ENCODE data around the gene TRABD2B.

TRABD2B gene

GRCh38 chr1:47791879-47792608, 205.1 kb downstream of the TRABD2B start:
- Histone ChIP-seq H3K4me1 (ENCODE audit: control insufficient read depth in 2 of 2, insufficient read depth in 1 of 2, low read depth in 1 of 2, low read length in 2 of 2) (no peaks in the 10 kb centered on the region), H2BK5ac (ENCODE audit: low read length) (no peak overlapping the region), H2BK12ac (ENCODE audit: low read length) (no peak overlapping the region), H3K14ac (ENCODE audit: low read length) (peak overlapping the region; percentile 32), H3K36me3 (replicated peaks in 1 of 2; ENCODE audit: control insufficient read depth in 2 of 2, insufficient read depth in 2 of 2, low read length in 2 of 2) (no peaks in the 10 kb centered on the region), H3K23ac (ENCODE audit: low read depth, low read length, poor library complexity) (peak overlapping the region; percentile 8), H3K4ac (ENCODE audit: low read length) (no peak overlapping the region), H4K8ac (ENCODE audit: low read depth, low read length) (no peak overlapping the region), H2AFZ (ENCODE audit: low read length) (no peak overlapping the region), H2BK15ac (ENCODE audit: low read length) (no peak overlapping the region), H4K91ac (ENCODE audit: low read depth, low read length, poor library complexity) (no peak overlapping the region), H2AK5ac (ENCODE audit: low read depth, low read length) (peak overlapping the region; percentile 17), H3K79me1 (ENCODE audit: low read depth, low read length) (no peaks in the 10 kb centered on the region), H3K18ac (ENCODE audit: low read length) (peak overlapping the region; percentile 11), H3K27me3 (ENCODE audit: control insufficient read depth in 3 of 3, insufficient read depth in 3 of 3, low read depth in 1 of 3, low read length in 3 of 3) (no peaks in the 10 kb centered on the region), H3K9ac (ENCODE audit: low read depth, low read length, poor library complexity) (no peak overlapping the region), H3K9me3 (replicated peaks in 1 of 2; ENCODE audit: control insufficient read depth in 2 of 2, insufficient read depth in 1 of 2, low read depth in 1 of 2, low read length in 2 of 2) (no peaks in the 10 kb centered on the region), H3K4me3 (ENCODE audit: low read length in 2 of 2) (no peak overlapping the region), H2BK120ac (ENCODE audit: low read depth, low read length) (no peak overlapping the region), H3K27ac (replicated peaks; ENCODE audit: low read length) (no peak overlapping the region), H3K4me2 (ENCODE audit: insufficient read depth, low read length, poor library complexity, severe bottlenecking) (no peak overlapping the region)
- WGBS, 2 donors (ENCODE audit: extremely low coverage in 2 of 2, insufficient read length in 2 of 2, insufficient replicate concordance in 1 of 2) = no CpG with 5 or more reads among the region's 7 CpGs
- no peak for DNase-seq (ENCODE audit: low spot score)

- H3K4me2 ChIP-seq (ENCODE audit: insufficient read depth, low read length, poor library complexity, severe bottlenecking) = no peak overlapping the region
- H2AK5ac ChIP-seq (ENCODE audit: low read depth, low read length) = no peak overlapping the region
- no peaks in the 10 kb centered on the region for H3K4me1 ChIP-seq (ENCODE audit: control insufficient read depth in 2 of 2, insufficient read depth in 1 of 2, low read depth in 1 of 2, low read length in 2 of 2)
- H3K9ac ChIP-seq (ENCODE audit: low read depth, low read length, poor library complexity) = no peak overlapping the region
- no peak overlapping the region for H3K23ac ChIP-seq (ENCODE audit: low read depth, low read length, poor library complexity)
- DNase-seq (ENCODE audit: low spot score) = no peak
- no peaks in the 10 kb centered on the region for H3K27me3 ChIP-seq (ENCODE audit: control insufficient read depth in 3 of 3, insufficient read depth in 3 of 3, low read depth in 1 of 3, low read length in 3 of 3)
- no peak overlapping the region for H3K4ac ChIP-seq (ENCODE audit: low read length)
- H2BK120ac ChIP-seq (ENCODE audit: low read depth, low read length) = no peak overlapping the region
- no peak overlapping the region for H2BK12ac ChIP-seq (ENCODE audit: low read length)
- no peak overlapping the region for H3K27ac ChIP-seq (replicated peaks; ENCODE audit: low read length)
- H2BK15ac ChIP-seq (ENCODE audit: low read length) = no peak overlapping the region
- no peak overlapping the region for H3K18ac ChIP-seq (ENCODE audit: low read length)
- H2AFZ ChIP-seq (ENCODE audit: low read length) = no peak overlapping the region
- H3K14ac ChIP-seq (ENCODE audit: low read length) = no peak overlapping the region
- no peaks in the 10 kb centered on the region for H3K36me3 ChIP-seq (replicated peaks in 1 of 2; ENCODE audit: control insufficient read depth in 2 of 2, insufficient read depth in 2 of 2, low read length in 2 of 2)
- no peak overlapping the region for H4K91ac ChIP-seq (ENCODE audit: low read depth, low read length, poor library complexity)
- no peak overlapping the region for H2BK5ac ChIP-seq (ENCODE audit: low read length)
- no CpG with 5 or more reads among the region's 4 CpGs for whole genome bisulfite sequencing, 2 donors (ENCODE audit: extremely low coverage in 2 of 2, insufficient read length in 2 of 2, insufficient replicate concordance in 1 of 2)
- H4K8ac ChIP-seq (ENCODE audit: low read depth, low read length) = no peak overlapping the region
- no peak overlapping the region for H3K4me3 ChIP-seq (ENCODE audit: low read length in 2 of 2)
- H3K9me3 ChIP-seq (replicated peaks in 1 of 2; ENCODE audit: control insufficient read depth in 2 of 2, insufficient read depth in 1 of 2, low read depth in 1 of 2, low read length in 2 of 2) = no peaks in the 10 kb centered on the region
- H3K79me1 ChIP-seq (ENCODE audit: low read depth, low read length) = no peaks in the 10 kb centered on the region
Observed at GRCh38 chr1:47788761-47789160, 208.4 kb downstream of the TRABD2B start.

GRCh38 chr1:47787560-47787959, 209.6 kb downstream of the TRABD2B start:
- H2AK5ac ChIP-seq (ENCODE audit: low read depth, low read length) = no peak overlapping the region
- no peaks in the 10 kb centered on the region for H3K79me1 ChIP-seq (ENCODE audit: low read depth, low read length)
- H3K23ac ChIP-seq (ENCODE audit: low read depth, low read length, poor library complexity) = no peak overlapping the region
- H4K91ac ChIP-seq (ENCODE audit: low read depth, low read length, poor library complexity) = no peak overlapping the region
- no peaks in the 10 kb centered on the region for H3K27me3 ChIP-seq (ENCODE audit: control insufficient read depth in 3 of 3, insufficient read depth in 3 of 3, low read depth in 1 of 3, low read length in 3 of 3)
- H4K8ac ChIP-seq (ENCODE audit: low read depth, low read length) = no peak overlapping the region
- H3K18ac ChIP-seq (ENCODE audit: low read length) = no peak overlapping the region
- no peak overlapping the region for H3K14ac ChIP-seq (ENCODE audit: low read length)
- H3K4ac ChIP-seq (ENCODE audit: low read length) = no peak overlapping the region
- H2AFZ ChIP-seq (ENCODE audit: low read length) = no peak overlapping the region
- DNase-seq (ENCODE audit: low spot score) = no peak
- no peak overlapping the region for H2BK5ac ChIP-seq (ENCODE audit: low read length)
- no peaks in the 10 kb centered on the region for H3K4me1 ChIP-seq (ENCODE audit: control insufficient read depth in 2 of 2, insufficient read depth in 1 of 2, low read depth in 1 of 2, low read length in 2 of 2)
- H2BK120ac ChIP-seq (ENCODE audit: low read depth, low read length) = no peak overlapping the region
- H3K9me3 ChIP-seq (replicated peaks in 1 of 2; ENCODE audit: control insufficient read depth in 2 of 2, insufficient read depth in 1 of 2, low read depth in 1 of 2, low read length in 2 of 2) = no peaks in the 10 kb centered on the region
- no peak overlapping the region for H2BK15ac ChIP-seq (ENCODE audit: low read length)
- no peak overlapping the region for H3K9ac ChIP-seq (ENCODE audit: low read depth, low read length, poor library complexity)
- WGBS, 2 donors (ENCODE audit: extremely low coverage in 2 of 2, insufficient read length in 2 of 2, insufficient replicate concordance in 1 of 2) = no CpG with 5 or more reads among the region's 1 CpG
- no peak overlapping the region for H3K27ac ChIP-seq (replicated peaks; ENCODE audit: low read length)
- H3K4me3 ChIP-seq (ENCODE audit: low read length in 2 of 2) = no peak overlapping the region
- H3K4me2 ChIP-seq (ENCODE audit: insufficient read depth, low read length, poor library complexity, severe bottlenecking) = no peak overlapping the region
- H2BK12ac ChIP-seq (ENCODE audit: low read length) = no peak overlapping the region
- no peaks in the 10 kb centered on the region for H3K36me3 ChIP-seq (replicated peaks in 1 of 2; ENCODE audit: control insufficient read depth in 2 of 2, insufficient read depth in 2 of 2, low read length in 2 of 2)

GRCh38 chr1:47786316-47786715, 210.9 kb downstream of the TRABD2B start:
- Histone ChIP-seq H3K4me3 (ENCODE audit: low read length in 2 of 2) (no peak overlapping the region), H2BK15ac (ENCODE audit: low read length) (no peak overlapping the region), H2BK120ac (ENCODE audit: low read depth, low read length) (no peak overlapping the region), H3K18ac (ENCODE audit: low read length) (peak overlapping the region; percentile 61), H3K4me1 (ENCODE audit: control insufficient read depth in 2 of 2, insufficient read depth in 1 of 2, low read depth in 1 of 2, low read length in 2 of 2) (no peaks in the 10 kb centered on the region), H3K27ac (replicated peaks; ENCODE audit: low read length) (no peak overlapping the region), H2AFZ (ENCODE audit: low read length) (no peak overlapping the region), H2BK5ac (ENCODE audit: low read length) (no peak overlapping the region), H3K79me1 (ENCODE audit: low read depth, low read length) (no peaks in the 10 kb centered on the region), H2BK12ac (ENCODE audit: low read length) (no peak overlapping the region), H3K36me3 (replicated peaks in 1 of 2; ENCODE audit: control insufficient read depth in 2 of 2, insufficient read depth in 2 of 2, low read length in 2 of 2) (no peaks in the 10 kb centered on the region), H4K8ac (ENCODE audit: low read depth, low read length) (no peak overlapping the region), H3K4me2 (ENCODE audit: insufficient read depth, low read length, poor library complexity, severe bottlenecking) (no peak overlapping the region), H3K14ac (ENCODE audit: low read length) (no peak overlapping the region), H2AK5ac (ENCODE audit: low read depth, low read length) (no peak overlapping the region), H3K4ac (ENCODE audit: low read length) (no peak overlapping the region), H3K27me3 (ENCODE audit: control insufficient read depth in 3 of 3, insufficient read depth in 3 of 3, low read depth in 1 of 3, low read length in 3 of 3) (no peaks in the 10 kb centered on the region), H3K9me3 (replicated peaks in 1 of 2; ENCODE audit: control insufficient read depth in 2 of 2, insufficient read depth in 1 of 2, low read depth in 1 of 2, low read length in 2 of 2) (no peaks in the 10 kb centered on the region), H3K9ac (ENCODE audit: low read depth, low read length, poor library complexity) (no peak overlapping the region), H4K91ac (ENCODE audit: low read depth, low read length, poor library complexity) (no peak overlapping the region), H3K23ac (ENCODE audit: low read depth, low read length, poor library complexity) (no peak overlapping the region)
- WGBS, 2 donors (ENCODE audit: extremely low coverage in 2 of 2, insufficient read length in 2 of 2, insufficient replicate concordance in 1 of 2) = no CpG with 5 or more reads among the region's 6 CpGs
- no peak for DNase-seq (ENCODE audit: low spot score)

All from neuronal stem cell (in vitro differentiated cells).